ENCODE data around the gene BRIP1.

GRCh38 chr17:61639818-61640217 lies 223.5 kb downstream of the BRIP1 start:
- TF ChIP-seq EZH2 (IDR thresholded peaks at IDR 0.05; ENCODE audit: insufficient read depth, poor library complexity, severe bottlenecking) (no peak), EZH2phosphoT487 (IDR thresholded peaks at IDR 0.05; ENCODE audit: insufficient read depth, low read depth) (no peak)

All from GM23248 (cell line).